ENCODE results near the gene IL17D.
"Not testable (repeated sequence)": the region's sequence is repeated elsewhere in the genome, so short reads cannot be mapped to it uniquely, and the experiment has no call there.

IL17D gene

GRCh38 chr13:20721058-20721453, 17.6 kb downstream of the IL17D start:
- DNase-seq, result no peak

GRCh38 chr13:20721454-20722357, 18.2 kb downstream of the IL17D start:
- no peak for DNase-seq

GRCh38 chr13:20727856-20728255, 24.4 kb downstream of the IL17D start:
- peak in 1 of 2 donors; percentile 73 for DNase-seq

GRCh38 chr13:20728579-20729311, 25.2 kb downstream of the IL17D start:
- no peak for DNase-seq

GRCh38 chr13:20729633-20730585, 26.4 kb downstream of the IL17D start:
- no peak for DNase-seq

- no peak for DNase-seq
Measured at GRCh38 chr13:20738616-20739015, 35.1 kb downstream of the IL17D start.

GRCh38 chr13:20740021-20740420, 36.5 kb downstream of the IL17D start:
- no peak for DNase-seq

GRCh38 chr13:20743830-20744404, 40.4 kb downstream of the IL17D start:
- not testable (repeated sequence) for DNase-seq

- peak in 1 of 2 donors; percentile 25 for DNase-seq
Measured at GRCh38 chr13:20749377-20749776, 45.9 kb downstream of the IL17D start.

- DNase-seq, result no peak
Measured at GRCh38 chr13:20754009-20754408, 50.5 kb downstream of the IL17D start.

GRCh38 chr13:20760872-20761271, 57.4 kb downstream of the IL17D start:
- no peak for DNase-seq

- DNase-seq, result no peak
Measured at GRCh38 chr13:20767309-20767943, 63.9 kb downstream of the IL17D start.

- no peak for DNase-seq
Measured at GRCh38 chr13:20769091-20769490, 65.6 kb downstream of the IL17D start.

- no peak for DNase-seq
Measured at GRCh38 chr13:20769834-20770233, 66.3 kb downstream of the IL17D start.

Measured in inflammatory macrophage treated with lipopolysaccharide for 1 hour (primary cell).